Activated T-cell treated with anti-CD3 and anti-CD28 coated beads for 48 hours (primary cell): ENCODE data around the gene GNAI2.
"Not testable (repeated sequence)": the region's sequence is repeated elsewhere in the genome, so short reads cannot be mapped to it uniquely, and the experiment has no call there.

Experiments
- DNase-seq: peaks from one replicate; pipeline ENCODE4 v3.0.0-alpha.2; 2020; ENCODE audit warnings: low read depth

GNAI2 gene

GRCh38 chr3:50278123-50278879 is 42.3 kb downstream of the GNAI2 start:
- DNase-seq = no peak

- DNase-seq = no peak
These were observed 42.8 kb downstream of the GNAI2 start, which contains the start of gene LSMEM2 for GRCh38 chr3:50278880-50279224. TSS of gene LSMEM2 (plus strand) at chr3:50279087. CDS start at chr3:50279114, 27 bp downstream.

- DNase-seq = no peak
These were observed 43.4 kb downstream of the GNAI2 start for GRCh38 chr3:50279255-50280016.

- not testable (repeated sequence) for DNase-seq
These were observed 48.1 kb downstream of the GNAI2 start for GRCh38 chr3:50284121-50284520.

- DNase-seq = no peak
These were observed 50.6 kb downstream of the GNAI2 start for GRCh38 chr3:50286322-50287227.

- no peak for DNase-seq
These were observed 51.3 kb downstream of the GNAI2 start for GRCh38 chr3:50287262-50287661.

GRCh38 chr3:50288387-50289007 is 52.5 kb downstream of the GNAI2 start:
- DNase-seq = no peak

GRCh38 chr3:50289130-50289529 is 53.1 kb downstream of the GNAI2 start:
- DNase-seq = no peak

GRCh38 chr3:50290161-50290641 is 54.2 kb downstream of the GNAI2 start:
- DNase-seq = no peak

- DNase-seq = peak; percentile 93
These were observed 56.4 kb downstream of the GNAI2 start, which contains the start of gene IFRD2 for GRCh38 chr3:50292159-50293078. TSS of gene IFRD2 (minus strand) at chr3:50292429. CDS start at chr3:50292274, 155 bp downstream.

- DNase-seq = no peak
These were observed 57.2 kb downstream of the GNAI2 start for GRCh38 chr3:50293079-50293801.

GRCh38 chr3:50294089-50294488 is 58.1 kb downstream of the GNAI2 start:
- no peak for DNase-seq

GRCh38 chr3:50294492-50295403 is 58.7 kb downstream of the GNAI2 start:
- no peak for DNase-seq

GRCh38 chr3:50295553-50296431 is 59.8 kb downstream of the GNAI2 start:
- no peak for DNase-seq

GRCh38 chr3:50296721-50297383 is 60.8 kb downstream of the GNAI2 start:
- no peak for DNase-seq

- no peak for DNase-seq
These were observed 61.4 kb downstream of the GNAI2 start for GRCh38 chr3:50297384-50297775.
